ENCODE data around the gene HNRNPR.

- TF ChIP-seq CTCF (IDR thresholded peaks at IDR 0.05; ENCODE audit: insufficient read depth, low read depth, low read length) (no peak), EZH2 (IDR thresholded peaks at IDR 0.05; ENCODE audit: insufficient read depth, low read length) (no peak)
These were observed 47.2 kb downstream of the HNRNPR start for GRCh38 chr1:23296931-23297330.
